CD4-positive, alpha-beta T cell (primary cell): ENCODE data around the gene SS18L1. TPM values are rescaled to one million over a fixed set of nuclear protein-coding genes. Genes with fewer than 3 reads are reported as not detected.

ENCODE experiments used
- ATAC-seq: fragments of 200-7000 bp; cut with Tn5 transposase; one replicate; pipeline ENCODE4 v1.10.0; 2022; ENCODE audit warnings: mild to moderate bottlenecking; ENCODE audit not compliant: poor library complexity
- CTCF ChIA-PET: fragments of 350-600 bp; sonication (Branson Sonifier 250); formaldehyde crosslinking; loops from one replicate; lab custom pipeline; 2021; ENCODE audit warnings: antibody characterized with exemption, inconsistent platforms; lab: Charles Lee
- POLR2A ChIA-PET: fragments of 350-600 bp; sonication (Branson Sonifier 250); formaldehyde crosslinking; loops from one replicate; lab custom pipeline; 2021; ENCODE audit warnings: antibody characterized with exemption, inconsistent platforms; lab: Charles Lee
- DNase-seq, 14 experiments: peaks; one replicate each; pipeline ENCODE4 v3.0.0-alpha.2; 2013 to 2020; ENCODE audit warnings: mixed read lengths in 2 of 14
- H3K27ac ChIP-seq, 2 donors: one replicate each; pipeline versions ENCODE4 v1.5.1 to v1.7.0; 2013; ENCODE audit warnings: low read length in 2 of 2, low read depth in 1 of 2, mild to moderate bottlenecking in 1 of 2
- H3K27me3 ChIP-seq, 2 experiments: 1 replicate in 1 of 2; 2 replicates in 1 of 2; pipeline versions ENCODE4 v1.6.1 to v1.7.0; 2013; ENCODE audit warnings: low read length in 2 of 2, control low read depth in 1 of 2, mild to moderate bottlenecking in 1 of 2, moderate library complexity in 1 of 2; ENCODE audit not compliant: insufficient read depth in 2 of 2, control insufficient read depth in 1 of 2
- H3K36me3 ChIP-seq: one replicate; pipeline ENCODE4 v1.6.1; 2013; ENCODE audit warnings: low read length, control low read depth; ENCODE audit not compliant: insufficient read depth
- H3K4me1 ChIP-seq: one replicate; pipeline ENCODE4 v1.6.1; 2013; ENCODE audit warnings: low read length, control low read depth; ENCODE audit not compliant: insufficient read depth
- H3K4me3 ChIP-seq: one replicate; pipeline ENCODE4 v1.5.1; 2013; ENCODE audit warnings: mild to moderate bottlenecking, low read length, moderate library complexity
- H3K9me3 ChIP-seq, 2 experiments: 1 replicate in 1 of 2; 2 replicates in 1 of 2; pipeline versions ENCODE4 v1.6.1 to v1.7.0; 2013; ENCODE audit warnings: low read length in 2 of 2, mild to moderate bottlenecking in 2 of 2, control low read depth in 1 of 2, moderate library complexity in 1 of 2; ENCODE audit not compliant: control insufficient read depth in 1 of 2, insufficient read depth in 1 of 2
- H3K27ac Mint-ChIP-seq: one replicate; pipeline ENCODE4 v1.8.0; 2020; ENCODE audit warnings: mixed read lengths
- H3K27me3 Mint-ChIP-seq: one replicate; pipeline ENCODE4 v1.8.0; 2021; ENCODE audit warnings: mixed read lengths
- H3K36me3 Mint-ChIP-seq: one replicate; pipeline ENCODE4 v1.8.0; 2021; ENCODE audit warnings: low read depth, mixed read lengths
- H3K4me1 Mint-ChIP-seq: one replicate; pipeline ENCODE4 v1.8.0; 2021; ENCODE audit warnings: low read depth, mixed read lengths
- H3K4me3 Mint-ChIP-seq: one replicate; pipeline ENCODE4 v1.8.0; 2020; ENCODE audit warnings: mild to moderate bottlenecking, mixed read lengths
- H3K9me3 Mint-ChIP-seq: one replicate; pipeline ENCODE4 v1.8.0; 2020; ENCODE audit warnings: mixed read lengths
- intact Hi-C, 2 experiments: fragments of 100-400 bp; cut with DNase I in 1 of 2; cut with micrococcal nuclease in 1 of 2; formaldehyde crosslinking; loops; one replicate each; pipeline versions ENCODE4 v1.15.1 to v1.9.0; 2023 to 2025; cut with DNase I, micrococcal nuclease
- total RNA-seq, 174 experiments: library from RNA in 2 of 174; stranded (reverse) in 2 of 174; gene quantifications; one replicate each; pipeline ENCODE4 v1.2.3 and lab custom pipeline; 2021 to 2026
- TF ChIP-seq, protein P1 (sequence below): fragments of 200-600 bp; IDR thresholded peaks from one replicate; pipeline ENCODE4 v1.8.0; 2022; ENCODE audit warnings: antibody characterized with exemption, mild to moderate bottlenecking

SS18L1 gene
- total RNA-seq, 2 experiments from 2014 or later, result 12.8 to 13.4 TPM

DNA sequence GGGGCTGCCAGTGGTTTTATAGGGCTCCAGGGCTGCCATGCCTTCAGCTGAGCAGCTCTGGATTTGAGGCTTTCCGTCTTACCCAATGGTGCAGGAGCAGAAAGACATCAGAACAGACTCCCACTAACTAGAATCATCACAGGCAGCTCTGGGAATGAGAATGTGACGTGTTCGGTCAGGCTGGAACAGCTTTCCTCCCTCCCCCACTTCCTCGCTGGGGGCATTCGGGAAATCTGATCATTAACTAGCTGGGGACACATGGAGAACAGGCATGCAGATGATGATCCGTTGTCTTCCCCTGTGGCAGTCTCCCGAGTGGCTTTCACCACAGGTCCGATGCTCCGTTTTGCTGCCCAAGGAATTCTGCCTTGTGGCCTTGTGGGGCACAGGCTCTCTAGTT, 33.7 kb downstream of the SS18L1 start:
- Mint-ChIP-seq H3K4me3 (no peak overlapping the region), H3K36me3 (peaks cover 16% of the 10 kb centered on the region), H3K27me3 (no peaks in the 10 kb centered on the region), H3K27ac (no peak overlapping the region), H3K4me1 (peaks cover 8% of the 10 kb centered on the region), H3K9me3 (no peaks in the 10 kb centered on the region)
- CTCF ChIA-PET, result no interaction called here
- H3K4me1 ChIP-seq, result peaks cover under 1% of the 10 kb centered on the region
- H3K27ac ChIP-seq, result no peak overlapping the region
- ATAC-seq, result no peak
- POLR2A ChIA-PET, result no interaction called here
- H3K36me3 ChIP-seq, result peaks cover 11% of the 10 kb centered on the region
- no peak overlapping the region for H3K4me3 ChIP-seq
- no peaks in the 10 kb centered on the region for H3K27me3 ChIP-seq
- no peak for DNase-seq
- no peaks in the 10 kb centered on the region for H3K9me3 ChIP-seq
- TF ChIP-seq, protein P1, sequence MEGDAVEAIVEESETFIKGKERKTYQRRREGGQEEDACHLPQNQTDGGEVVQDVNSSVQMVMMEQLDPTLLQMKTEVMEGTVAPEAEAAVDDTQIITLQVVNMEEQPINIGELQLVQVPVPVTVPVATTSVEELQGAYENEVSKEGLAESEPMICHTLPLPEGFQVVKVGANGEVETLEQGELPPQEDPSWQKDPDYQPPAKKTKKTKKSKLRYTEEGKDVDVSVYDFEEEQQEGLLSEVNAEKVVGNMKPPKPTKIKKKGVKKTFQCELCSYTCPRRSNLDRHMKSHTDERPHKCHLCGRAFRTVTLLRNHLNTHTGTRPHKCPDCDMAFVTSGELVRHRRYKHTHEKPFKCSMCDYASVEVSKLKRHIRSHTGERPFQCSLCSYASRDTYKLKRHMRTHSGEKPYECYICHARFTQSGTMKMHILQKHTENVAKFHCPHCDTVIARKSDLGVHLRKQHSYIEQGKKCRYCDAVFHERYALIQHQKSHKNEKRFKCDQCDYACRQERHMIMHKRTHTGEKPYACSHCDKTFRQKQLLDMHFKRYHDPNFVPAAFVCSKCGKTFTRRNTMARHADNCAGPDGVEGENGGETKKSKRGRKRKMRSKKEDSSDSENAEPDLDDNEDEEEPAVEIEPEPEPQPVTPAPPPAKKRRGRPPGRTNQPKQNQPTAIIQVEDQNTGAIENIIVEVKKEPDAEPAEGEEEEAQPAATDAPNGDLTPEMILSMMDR, result no peak
- intact Hi-C loops, result no loop called here

DNA sequence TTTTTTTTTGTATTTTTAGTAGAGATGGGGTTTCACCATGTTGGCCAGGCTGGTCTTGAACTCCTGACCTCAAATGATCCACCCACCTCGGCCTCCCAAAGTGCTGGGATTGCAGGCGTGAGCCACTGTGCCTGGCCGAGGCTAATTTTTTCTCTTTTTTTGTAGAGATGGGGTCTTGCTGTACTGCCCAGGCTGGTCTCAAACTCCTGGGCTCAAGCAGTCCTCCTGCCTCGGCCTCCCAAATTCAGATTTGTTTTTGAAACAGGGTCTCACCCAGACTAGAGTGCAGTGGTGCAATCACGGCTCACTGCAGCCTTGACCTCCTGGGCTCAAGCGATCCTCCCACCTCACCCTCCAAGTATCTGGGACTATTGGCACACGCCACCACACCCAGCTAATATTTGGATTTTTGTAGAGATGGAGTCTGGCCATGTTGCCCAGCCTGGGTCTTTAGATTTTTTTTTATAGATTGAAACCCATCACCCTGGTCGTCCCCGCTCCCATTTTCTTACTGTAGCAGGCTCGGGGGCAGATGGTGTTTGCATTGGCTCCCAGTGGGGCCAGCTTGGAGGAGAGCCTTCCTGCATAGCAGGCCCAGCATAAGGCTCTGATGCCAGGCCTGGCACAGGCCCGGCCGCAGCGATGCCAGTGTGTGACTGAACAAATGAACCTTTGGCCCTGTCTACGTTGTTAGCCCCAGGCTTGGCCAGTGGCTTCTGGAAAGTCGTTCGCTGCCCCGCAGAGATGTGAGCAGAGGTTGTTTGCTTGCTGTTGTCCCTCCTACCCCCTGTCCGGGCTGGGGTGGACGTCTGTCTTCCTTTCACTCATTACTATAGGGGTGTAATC, 35.0 kb downstream of the SS18L1 start:
- Mint-ChIP-seq H3K4me3 (no peak overlapping the region), H3K27ac (no peak overlapping the region), H3K27me3 (no peaks in the 10 kb centered on the region), H3K4me1 (peaks cover 20% of the 10 kb centered on the region), H3K9me3 (no peaks in the 10 kb centered on the region), H3K36me3 (peaks cover 26% of the 10 kb centered on the region)
- Histone ChIP-seq H3K27ac (no peak overlapping the region), H3K27me3 (no peaks in the 10 kb centered on the region), H3K9me3 (no peaks in the 10 kb centered on the region), H3K4me3 (no peak overlapping the region), H3K36me3 (peaks cover 9% of the 10 kb centered on the region), H3K4me1 (peaks cover 7% of the 10 kb centered on the region)
- ATAC-seq (no peak), DNase-seq (no peak)
- ChIA-PET CTCF (no interaction called here), POLR2A (no interaction called here)
- TF ChIP-seq, protein P1, result no peak
- intact Hi-C loops, result no loop called here

DNA sequence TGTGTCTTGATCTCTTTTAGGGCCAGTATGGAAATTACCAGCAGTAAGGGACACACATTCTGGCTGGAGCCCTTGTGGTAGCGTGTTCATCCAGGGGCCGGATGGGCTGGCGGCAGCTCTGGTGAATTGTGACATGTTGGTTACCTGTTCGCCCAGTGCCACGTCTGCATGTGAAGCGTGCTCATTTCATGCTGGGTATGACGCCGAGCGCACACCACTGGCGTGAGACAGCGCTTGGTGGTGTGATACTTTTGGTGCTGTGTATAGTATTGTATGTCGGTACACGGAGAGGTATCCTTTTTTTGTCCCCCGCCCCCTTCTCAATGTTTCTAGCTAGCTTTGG, 35.6 kb downstream of the SS18L1 start:
- Mint-ChIP-seq H3K36me3 (peaks cover 27% of the 10 kb centered on the region), H3K27ac (no peak overlapping the region), H3K27me3 (no peaks in the 10 kb centered on the region), H3K4me3 (no peak overlapping the region), H3K9me3 (no peaks in the 10 kb centered on the region), H3K4me1 (peaks cover 24% of the 10 kb centered on the region)
- H3K36me3 ChIP-seq, result peaks cover 9% of the 10 kb centered on the region
- no peaks in the 10 kb centered on the region for H3K9me3 ChIP-seq
- DNase-seq (no peak), ATAC-seq (no peak)
- H3K27me3 ChIP-seq, result no peaks in the 10 kb centered on the region
- TF ChIP-seq, protein P1, result no peak
- intact Hi-C loops, result no loop called here
- no peak overlapping the region for H3K4me3 ChIP-seq
- no peak overlapping the region for H3K27ac ChIP-seq
- POLR2A ChIA-PET, result no interaction called here
- CTCF ChIA-PET, result no interaction called here
- H3K4me1 ChIP-seq, result peaks cover 13% of the 10 kb centered on the region
